Measurements from ENCODE around the gene AKR1C3. TPM values are rescaled to one million over a fixed set of nuclear protein-coding genes. Genes with fewer than 3 reads are reported as not detected.

AKR1C3 gene
- total and polyA plus RNA-seq, 2 experiments from 2014 or later: 6.9 to 9.1 TPM

- no peaks in the 10 kb centered on the region for H3K79me2 ChIP-seq (replicated peaks; ENCODE audit: insufficient read depth)
- Mint-ChIP-seq H3K9me3 (no peaks in the 10 kb centered on the region), H3K4me3 (no peak overlapping the region), H3K27me3 (ENCODE audit: insufficient read depth, low read depth, poor library complexity) (no peaks in the 10 kb centered on the region), H3K4me1 (peaks cover 4% of the 10 kb centered on the region; the same call in 2 of the 3 replicates), H3K36me3 (ENCODE audit: low read depth) (no peaks in the 10 kb centered on the region), H3K27ac (no peak overlapping the region)
- no peaks in the 10 kb centered on the region for H3F3A ChIP-seq (replicated peaks; ENCODE audit: low read depth)
- no peak overlapping the region for H2AFZ ChIP-seq
- 0 out of 2 replicates have a peak, but pooled peaks cover 7% of the 10 kb centered on the region for H3K4me1 ChIP-seq (ENCODE audit: insufficient read depth)
- H3K4me3 ChIP-seq: no peak overlapping the region
- no peak overlapping the region for H3K4me2 ChIP-seq
- H3K9me2 ChIP-seq (ENCODE audit: insufficient read depth): no peaks in the 10 kb centered on the region
- no peak overlapping the region for H3K27ac ChIP-seq (ENCODE audit: low read depth)
- H3K27me3 ChIP-seq (ENCODE audit: insufficient read depth): no peaks in the 10 kb centered on the region
- DNase-seq (ENCODE audit: low spot score) (no peak), ATAC-seq (no peak)
- TF ChIP-seq JUNB (IDR thresholded peaks at IDR 0.05; ENCODE audit: unreplicated experiment) (no peak), NANOG (IDR thresholded peaks at IDR 0.05; ENCODE audit: borderline replicate concordance) (no peak), STAT1 (IDR thresholded peaks at IDR 0.05; ENCODE audit: unreplicated experiment) (no peak), EZH2 (IDR thresholded peaks at IDR 0.05; ENCODE audit: low read depth, unreplicated experiment) (no peak), POLR2AphosphoS5 (IDR thresholded peaks at IDR 0.05; ENCODE audit: low read depth) (no peak), REST (IDR thresholded peaks at IDR 0.05; ENCODE audit: unreplicated experiment) (no peak), ZNF114 (CRISPR knock-in tag; IDR thresholded peaks at IDR 0.05) (no peak), CREB1 (CRISPR knock-in tag; IDR thresholded peaks at IDR 0.05; ENCODE audit: low read depth) (no peak), ZNF331 (CRISPR knock-in tag; IDR thresholded peaks at IDR 0.05; ENCODE audit: low read depth) (no peak), ETS1 (IDR thresholded peaks at IDR 0.05) (no peak), EZH2phosphoT487 (IDR thresholded peaks at IDR 0.05; ENCODE audit: unreplicated experiment) (no peak)
- TF ChIP-seq, protein P1, sequence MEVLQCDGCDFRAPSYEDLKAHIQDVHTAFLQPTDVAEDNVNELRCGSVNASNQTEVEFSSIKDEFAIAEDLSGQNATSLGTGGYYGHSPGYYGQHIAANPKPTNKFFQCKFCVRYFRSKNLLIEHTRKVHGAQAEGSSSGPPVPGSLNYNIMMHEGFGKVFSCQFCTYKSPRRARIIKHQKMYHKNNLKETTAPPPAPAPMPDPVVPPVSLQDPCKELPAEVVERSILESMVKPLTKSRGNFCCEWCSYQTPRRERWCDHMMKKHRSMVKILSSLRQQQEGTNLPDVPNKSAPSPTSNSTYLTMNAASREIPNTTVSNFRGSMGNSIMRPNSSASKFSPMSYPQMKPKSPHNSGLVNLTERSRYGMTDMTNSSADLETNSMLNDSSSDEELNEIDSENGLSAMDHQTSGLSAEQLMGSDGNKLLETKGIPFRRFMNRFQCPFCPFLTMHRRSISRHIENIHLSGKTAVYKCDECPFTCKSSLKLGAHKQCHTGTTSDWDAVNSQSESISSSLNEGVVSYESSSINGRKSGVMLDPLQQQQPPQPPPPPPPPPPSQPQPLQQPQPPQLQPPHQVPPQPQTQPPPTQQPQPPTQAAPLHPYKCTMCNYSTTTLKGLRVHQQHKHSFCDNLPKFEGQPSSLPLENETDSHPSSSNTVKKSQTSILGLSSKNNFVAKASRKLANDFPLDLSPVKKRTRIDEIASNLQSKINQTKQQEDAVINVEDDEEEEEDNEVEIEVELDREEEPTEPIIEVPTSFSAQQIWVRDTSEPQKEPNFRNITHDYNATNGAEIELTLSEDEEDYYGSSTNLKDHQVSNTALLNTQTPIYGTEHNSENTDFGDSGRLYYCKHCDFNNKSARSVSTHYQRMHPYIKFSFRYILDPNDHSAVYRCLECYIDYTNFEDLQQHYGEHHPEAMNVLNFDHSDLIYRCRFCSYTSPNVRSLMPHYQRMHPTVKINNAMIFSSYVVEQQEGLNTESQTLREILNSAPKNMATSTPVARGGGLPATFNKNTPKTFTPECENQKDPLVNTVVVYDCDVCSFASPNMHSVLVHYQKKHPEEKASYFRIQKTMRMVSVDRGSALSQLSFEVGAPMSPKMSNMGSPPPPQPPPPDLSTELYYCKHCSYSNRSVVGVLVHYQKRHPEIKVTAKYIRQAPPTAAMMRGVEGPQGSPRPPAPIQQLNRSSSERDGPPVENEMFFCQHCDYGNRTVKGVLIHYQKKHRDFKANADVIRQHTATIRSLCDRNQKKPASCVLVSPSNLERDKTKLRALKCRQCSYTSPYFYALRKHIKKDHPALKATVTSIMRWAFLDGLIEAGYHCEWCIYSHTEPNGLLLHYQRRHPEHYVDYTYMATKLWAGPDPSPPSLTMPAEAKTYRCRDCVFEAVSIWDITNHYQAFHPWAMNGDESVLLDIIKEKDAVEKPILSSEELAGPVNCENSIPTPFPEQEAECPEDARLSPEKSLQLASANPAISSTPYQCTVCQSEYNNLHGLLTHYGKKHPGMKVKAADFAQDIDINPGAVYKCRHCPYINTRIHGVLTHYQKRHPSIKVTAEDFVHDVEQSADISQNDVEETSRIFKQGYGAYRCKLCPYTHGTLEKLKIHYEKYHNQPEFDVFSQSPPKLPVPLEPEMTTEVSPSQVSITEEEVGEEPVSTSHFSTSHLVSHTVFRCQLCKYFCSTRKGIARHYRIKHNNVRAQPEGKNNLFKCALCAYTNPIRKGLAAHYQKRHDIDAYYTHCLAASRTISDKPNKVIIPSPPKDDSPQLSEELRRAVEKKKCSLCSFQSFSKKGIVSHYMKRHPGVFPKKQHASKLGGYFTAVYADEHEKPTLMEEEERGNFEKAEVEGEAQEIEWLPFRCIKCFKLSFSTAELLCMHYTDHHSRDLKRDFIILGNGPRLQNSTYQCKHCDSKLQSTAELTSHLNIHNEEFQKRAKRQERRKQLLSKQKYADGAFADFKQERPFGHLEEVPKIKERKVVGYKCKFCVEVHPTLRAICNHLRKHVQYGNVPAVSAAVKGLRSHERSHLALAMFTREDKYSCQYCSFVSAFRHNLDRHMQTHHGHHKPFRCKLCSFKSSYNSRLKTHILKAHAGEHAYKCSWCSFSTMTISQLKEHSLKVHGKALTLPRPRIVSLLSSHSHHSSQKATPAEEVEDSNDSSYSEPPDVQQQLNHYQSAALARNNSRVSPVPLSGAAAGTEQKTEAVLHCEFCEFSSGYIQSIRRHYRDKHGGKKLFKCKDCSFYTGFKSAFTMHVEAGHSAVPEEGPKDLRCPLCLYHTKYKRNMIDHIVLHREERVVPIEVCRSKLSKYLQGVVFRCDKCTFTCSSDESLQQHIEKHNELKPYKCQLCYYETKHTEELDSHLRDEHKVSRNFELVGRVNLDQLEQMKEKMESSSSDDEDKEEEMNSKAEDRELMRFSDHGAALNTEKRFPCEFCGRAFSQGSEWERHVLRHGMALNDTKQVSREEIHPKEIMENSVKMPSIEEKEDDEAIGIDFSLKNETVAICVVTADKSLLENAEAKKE (CRISPR knock-in tag; IDR thresholded peaks at IDR 0.05): no peak
- TF ChIP-seq, protein P2, sequence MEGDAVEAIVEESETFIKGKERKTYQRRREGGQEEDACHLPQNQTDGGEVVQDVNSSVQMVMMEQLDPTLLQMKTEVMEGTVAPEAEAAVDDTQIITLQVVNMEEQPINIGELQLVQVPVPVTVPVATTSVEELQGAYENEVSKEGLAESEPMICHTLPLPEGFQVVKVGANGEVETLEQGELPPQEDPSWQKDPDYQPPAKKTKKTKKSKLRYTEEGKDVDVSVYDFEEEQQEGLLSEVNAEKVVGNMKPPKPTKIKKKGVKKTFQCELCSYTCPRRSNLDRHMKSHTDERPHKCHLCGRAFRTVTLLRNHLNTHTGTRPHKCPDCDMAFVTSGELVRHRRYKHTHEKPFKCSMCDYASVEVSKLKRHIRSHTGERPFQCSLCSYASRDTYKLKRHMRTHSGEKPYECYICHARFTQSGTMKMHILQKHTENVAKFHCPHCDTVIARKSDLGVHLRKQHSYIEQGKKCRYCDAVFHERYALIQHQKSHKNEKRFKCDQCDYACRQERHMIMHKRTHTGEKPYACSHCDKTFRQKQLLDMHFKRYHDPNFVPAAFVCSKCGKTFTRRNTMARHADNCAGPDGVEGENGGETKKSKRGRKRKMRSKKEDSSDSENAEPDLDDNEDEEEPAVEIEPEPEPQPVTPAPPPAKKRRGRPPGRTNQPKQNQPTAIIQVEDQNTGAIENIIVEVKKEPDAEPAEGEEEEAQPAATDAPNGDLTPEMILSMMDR (conservative IDR thresholded peaks at IDR 0.05; ENCODE audit: low read depth in 2 of 2): no peak
- no peaks in the 10 kb centered on the region for H4K20me1 ChIP-seq (replicated peaks; ENCODE audit: insufficient read depth)
- H3K36me3 ChIP-seq (ENCODE audit: insufficient read depth): no peaks in the 10 kb centered on the region
Measured at GRCh38 chr10:5090551-5090950, 3.7 kb upstream of the AKR1C3 start.

Measured in GM23338 (cell line).